ENCODE results near the gene HIPK2. TPM values are rescaled to one million over a fixed set of nuclear protein-coding genes. Genes with fewer than 3 reads are reported as not detected.
A peak's percentile ranks its signal among the peaks of the same experiment; 100 is the strongest.

HIPK2 gene
- total and polyA plus RNA-seq, 7 donors, result 18.1 to 166 (median 78.5) TPM

- DNase-seq (no peak), ATAC-seq (peak; percentile 54 to 78 (median 70))
- intact Hi-C loops (cut with DNase I), result no loop called here
- Histone ChIP-seq H3K27me3 (ENCODE audit: insufficient read depth in 3 of 3, low read length in 2 of 3) (no peaks in the 10 kb centered on the region), H3K27ac (peak overlapping the region; percentile 23), H3K4me1 (peaks cover 49% of the 10 kb centered on the region), H3K4me3 (no peak overlapping the region), H3K9me3 (no peaks in the 10 kb centered on the region), H3K36me3 (ENCODE audit: insufficient read depth in 1 of 2, low read depth in 1 of 2) (peaks cover 0 to 13% of the 10 kb centered on the region in 2 donors)
- 41 to 50% (median 42%) methylated on average over 12 of the region's 12 CpGs for WGBS, 3 donors
- no peak for TF ChIP-seq CTCF (IDR thresholded peaks at IDR 0.05)
Observed at GRCh38 chr7:139720705-139721231, 57.0 kb downstream of the HIPK2 start.

GRCh38 chr7:139720186-139720585 lies 57.6 kb downstream of the HIPK2 start:
- peak overlapping the region; percentile 23 for H3K27ac ChIP-seq
- WGBS, 3 donors, result 91 to 94% (median 93%) methylated on average over 6 of the region's 6 CpGs

GRCh38 chr7:139718859-139719258 lies 58.9 kb downstream of the HIPK2 start:
- ATAC-seq, result no peak
- peaks cover 41% of the 10 kb centered on the region for H3K4me1 ChIP-seq

More at GRCh38 chr7:139720186-139720585, 57.6 kb downstream of the HIPK2 start:
- peaks cover 45% of the 10 kb centered on the region for H3K4me1 ChIP-seq
- ATAC-seq (no peak), DNase-seq (no peak)
- peaks cover 0 to 19% of the 10 kb centered on the region in 2 donors for H3K36me3 ChIP-seq (ENCODE audit: insufficient read depth in 1 of 2, low read depth in 1 of 2)
- intact Hi-C loops (cut with DNase I), result no loop called here
- no peak overlapping the region for H3K4me3 ChIP-seq
- H3K27me3 ChIP-seq (ENCODE audit: insufficient read depth in 3 of 3, low read length in 2 of 3), result no peaks in the 10 kb centered on the region
- no peaks in the 10 kb centered on the region for H3K9me3 ChIP-seq
- TF ChIP-seq CTCF (IDR thresholded peaks at IDR 0.05), result no peak

GRCh38 chr7:139718141-139718540 lies 59.7 kb downstream of the HIPK2 start:
- intact Hi-C loops (cut with DNase I), result no loop called here
- DNase-seq, result no peak
- Histone ChIP-seq H3K9me3 (no peaks in the 10 kb centered on the region), H3K4me3 (no peak overlapping the region), H3K27me3 (ENCODE audit: insufficient read depth in 3 of 3, low read length in 2 of 3) (no peaks in the 10 kb centered on the region), H3K36me3 (ENCODE audit: insufficient read depth in 1 of 2, low read depth in 1 of 2) (peaks cover 0 to 40% of the 10 kb centered on the region in 2 donors), H3K4me1 (peaks cover 41% of the 10 kb centered on the region), H3K27ac (no peak overlapping the region)
- TF ChIP-seq CTCF (IDR thresholded peaks at IDR 0.05), result no peak
- no peak for ATAC-seq

More at GRCh38 chr7:139718859-139719258, 58.9 kb downstream of the HIPK2 start:
- TF ChIP-seq CTCF (IDR thresholded peaks at IDR 0.05), result no peak
- peaks cover 0 to 32% of the 10 kb centered on the region in 2 donors for H3K36me3 ChIP-seq (ENCODE audit: insufficient read depth in 1 of 2, low read depth in 1 of 2)
- H3K9me3 ChIP-seq, result no peaks in the 10 kb centered on the region
- no peak overlapping the region for H3K27ac ChIP-seq
- H3K27me3 ChIP-seq (ENCODE audit: insufficient read depth in 3 of 3, low read length in 2 of 3), result no peaks in the 10 kb centered on the region
- intact Hi-C loops (cut with DNase I), result no loop called here
- DNase-seq, result no peak
- H3K4me3 ChIP-seq, result no peak overlapping the region
- 90 to 92% (median 91%) methylated on average over 9 of the region's 9 CpGs for WGBS, 3 donors

All from psoas muscle (tissue), 8 donors.